ENCODE data around the gene TUBA8. TPM values are rescaled to one million over a fixed set of nuclear protein-coding genes. Genes with fewer than 3 reads are reported as not detected.
"Not testable (repeated sequence)": the region's sequence is repeated elsewhere in the genome, so short reads cannot be mapped to it uniquely, and the experiment has no call there.

The TUBA8 gene
- total RNA-seq, 4 donors from 2014 or later: 7.5 to 16.5 (median 14.0) TPM

DNA sequence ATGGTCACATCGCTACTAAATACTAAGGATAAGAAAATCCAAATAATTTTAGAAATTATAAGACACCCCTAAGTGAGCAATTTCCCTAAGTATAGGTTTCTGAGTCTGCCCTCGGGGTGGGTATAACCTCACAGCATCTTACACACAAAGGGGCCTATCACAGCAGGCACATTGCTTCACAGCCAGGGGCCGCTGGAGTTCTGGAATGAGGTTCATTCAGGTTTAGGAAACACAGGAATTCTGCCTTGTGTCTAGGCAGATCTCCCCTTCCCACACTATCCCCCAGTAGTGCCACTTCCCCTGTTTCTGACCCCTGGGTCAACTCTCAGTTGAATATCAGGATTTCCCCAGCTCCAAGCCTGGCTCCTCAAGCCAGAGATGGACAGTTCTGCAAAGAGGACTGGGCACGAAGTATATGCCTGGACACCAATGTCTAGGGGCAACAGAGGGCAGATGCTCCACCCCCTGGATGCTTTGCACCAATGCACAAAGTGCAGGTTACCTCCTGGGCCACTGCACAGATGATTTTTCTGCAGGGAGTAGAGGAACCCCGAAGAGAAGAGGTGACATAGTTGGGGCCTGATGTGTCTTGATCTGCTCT, 11.4 kb downstream of the TUBA8 start:
- no peak overlapping the region for H3K4me3 ChIP-seq
- intact Hi-C loops (cut with DNase I): no loop called here
- 83% methylated on average over 4 of the region's 5 CpGs for WGBS
- no peaks in the 10 kb centered on the region for H3K9me3 ChIP-seq
- H3K4me1 ChIP-seq: peaks cover 0 to 12% (median 2%) of the 10 kb centered on the region in 4 donors
- H3K27me3 ChIP-seq: no peaks in the 10 kb centered on the region
- peaks cover 6 to 31% (median 19%) of the 10 kb centered on the region in 4 donors for H3K36me3 ChIP-seq
- TF ChIP-seq POLR2A (IDR thresholded peaks at IDR 0.05; ENCODE audit: low read depth): no peak
- no peak for TF ChIP-seq CTCF (IDR thresholded peaks at IDR 0.05)
- TF ChIP-seq EP300 (IDR thresholded peaks at IDR 0.05): no peak
- no peak for TF ChIP-seq POLR2AphosphoS5 (IDR thresholded peaks at IDR 0.05)
- no peak overlapping the region for H3K27ac ChIP-seq (replicated peaks in 1 of 4)
- no peak for DNase-seq (ENCODE audit: extremely low spot score)

DNA sequence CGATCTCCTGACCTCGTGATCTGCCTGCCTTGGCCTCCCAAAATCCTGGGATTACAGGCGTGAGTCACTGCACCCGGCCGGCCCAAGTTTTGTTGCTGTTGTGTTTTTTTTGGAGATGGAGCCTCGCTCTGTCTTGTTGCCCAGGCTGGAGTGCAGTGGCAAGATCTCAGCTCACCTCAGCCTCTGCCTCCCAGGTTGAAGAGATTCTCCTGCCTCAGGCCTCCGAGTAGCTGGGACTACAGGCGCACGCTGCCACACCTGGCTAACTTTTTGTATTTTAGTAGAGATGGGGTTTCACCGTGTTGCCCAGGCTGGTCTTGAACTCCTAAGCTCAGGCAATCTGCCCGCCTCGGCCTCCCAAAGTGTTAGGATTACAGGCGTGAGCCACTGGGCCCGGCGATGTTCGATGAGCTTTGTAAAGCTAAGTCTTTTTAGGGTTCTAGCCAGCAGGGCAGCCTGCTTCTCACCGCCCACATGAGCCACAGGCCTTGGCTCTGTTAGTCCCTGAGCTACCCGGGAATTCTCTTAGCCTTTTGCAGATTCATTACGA, 12.9 kb downstream of the TUBA8 start:
- H3K9me3 ChIP-seq; H3K27me3 ChIP-seq; DNase-seq (ENCODE audit: extremely low spot score); H3K27ac ChIP-seq (replicated peaks in 1 of 4); intact Hi-C loops (cut with DNase I); H3K4me3 ChIP-seq: not testable (repeated sequence)
- Histone ChIP-seq H3K4me1 (peaks cover 0 to 12% (median 2%) of the 10 kb centered on the region in 4 donors), H3K36me3 (peaks cover 6 to 41% (median 23%) of the 10 kb centered on the region in 4 donors)
- 97% methylated on average over 19 of the region's 19 CpGs for WGBS

- H3K4me1 ChIP-seq: no peaks in the 10 kb centered on the region
- 97% methylated on average over 18 of the region's 18 CpGs for WGBS
- H3K36me3 ChIP-seq: peaks cover 6 to 50% (median 30%) of the 10 kb centered on the region in 4 donors
- H3K27ac ChIP-seq (replicated peaks in 1 of 4): no peak overlapping the region
- H3K4me3 ChIP-seq: no peak overlapping the region
- no peaks in the 10 kb centered on the region for H3K9me3 ChIP-seq
- intact Hi-C loops (cut with DNase I): no loop called here
- TF ChIP-seq CTCF (IDR thresholded peaks at IDR 0.05) (no peak), POLR2A (IDR thresholded peaks at IDR 0.05; ENCODE audit: low read depth) (no peak), POLR2AphosphoS5 (IDR thresholded peaks at IDR 0.05) (no peak), EP300 (IDR thresholded peaks at IDR 0.05) (no peak)
- no peak for DNase-seq (ENCODE audit: extremely low spot score)
- no peaks in the 10 kb centered on the region for H3K27me3 ChIP-seq
These were observed 16.0 kb downstream of the TUBA8 start for GRCh38 chr22:18126606-18127005.

- DNase-seq (ENCODE audit: extremely low spot score): no peak
- peaks cover 6 to 37% (median 26%) of the 10 kb centered on the region in 4 donors for H3K36me3 ChIP-seq
- no peak overlapping the region for H3K27ac ChIP-seq (replicated peaks in 1 of 4)
- intact Hi-C loops (cut with DNase I): no loop called here
- no peak for TF ChIP-seq POLR2A (IDR thresholded peaks at IDR 0.05; ENCODE audit: low read depth)
- TF ChIP-seq CTCF (IDR thresholded peaks at IDR 0.05): no peak
- no peak for TF ChIP-seq POLR2AphosphoS5 (IDR thresholded peaks at IDR 0.05)
- TF ChIP-seq EP300 (IDR thresholded peaks at IDR 0.05): no peak
- no peaks in the 10 kb centered on the region for H3K9me3 ChIP-seq
- H3K4me1 ChIP-seq: peaks cover 0 to 5% (median 0%) of the 10 kb centered on the region in 4 donors
- WGBS: 84% methylated on average over 8 of the region's 8 CpGs
- no peak overlapping the region for H3K4me3 ChIP-seq
- H3K27me3 ChIP-seq: no peaks in the 10 kb centered on the region
These were observed 19.4 kb downstream of the TUBA8 start for GRCh38 chr22:18130018-18130417.

- intact Hi-C loops (cut with DNase I): no loop called here
- no peak for DNase-seq (ENCODE audit: extremely low spot score)
- H3K9me3 ChIP-seq: no peaks in the 10 kb centered on the region
- H3K4me3 ChIP-seq: no peak overlapping the region
- peaks cover 6 to 37% (median 26%) of the 10 kb centered on the region in 4 donors for H3K36me3 ChIP-seq
- H3K27me3 ChIP-seq: no peaks in the 10 kb centered on the region
- TF ChIP-seq EP300 (IDR thresholded peaks at IDR 0.05) (no peak), POLR2AphosphoS5 (IDR thresholded peaks at IDR 0.05) (no peak)
- no peak overlapping the region for H3K27ac ChIP-seq (replicated peaks in 1 of 4)
- H3K4me1 ChIP-seq: peaks cover 0 to 5% (median 0%) of the 10 kb centered on the region in 4 donors
- 93% methylated on average over 20 of the region's 20 CpGs for WGBS
These were observed 20.3 kb downstream of the TUBA8 start for GRCh38 chr22:18130699-18131429.

Measured in esophagus muscularis mucosa (tissue), 4 donors.